GM19452 (cell line): ENCODE measurements around the gene WASHC4.

Experiments used
- ATAC-seq: cut with Tn5 transposase; IDR thresholded peaks from one replicate; pipeline ENCODE4 v1.9.1; 2021; ENCODE audit not compliant: unreplicated experiment

The WASHC4 gene

GRCh38 chr12:105107494-105108371 lies at the start of gene WASHC4:
WASHC4 (plus strand) TSS chr12:105107731; CDS start chr12:105107801, 70 bp downstream.
- ATAC-seq = peak; percentile 84

GRCh38 chr12:105060715-105061378 lies 46.7 kb upstream of the WASHC4 start:
- no peak for ATAC-seq

GRCh38 chr12:105064564-105065178 lies 42.9 kb upstream of the WASHC4 start:
- ATAC-seq = no peak

- ATAC-seq = no peak
Observed at GRCh38 chr12:105067511-105068031, 40.0 kb upstream of the WASHC4 start.

GRCh38 chr12:105069936-105070702 lies 37.4 kb upstream of the WASHC4 start:
- ATAC-seq = no peak

GRCh38 chr12:105071981-105072380 lies 35.5 kb upstream of the WASHC4 start:
- no peak for ATAC-seq

GRCh38 chr12:105072888-105073488 lies 34.5 kb upstream of the WASHC4 start:
- ATAC-seq = no peak

- ATAC-seq = no peak
Observed at GRCh38 chr12:105076098-105076497, 31.4 kb upstream of the WASHC4 start.

GRCh38 chr12:105076913-105077312 lies 30.6 kb upstream of the WASHC4 start:
- no peak for ATAC-seq

GRCh38 chr12:105077435-105077834 lies 30.1 kb upstream of the WASHC4 start:
- ATAC-seq = no peak

GRCh38 chr12:105078712-105079570 lies 28.6 kb upstream of the WASHC4 start:
- no peak for ATAC-seq

GRCh38 chr12:105083031-105083430 lies 24.5 kb upstream of the WASHC4 start:
- ATAC-seq = no peak

- no peak for ATAC-seq
Observed at GRCh38 chr12:105083551-105084105, 23.9 kb upstream of the WASHC4 start.

- ATAC-seq = peak; percentile 87
Observed at GRCh38 chr12:105084251-105085250, 23.0 kb upstream of the WASHC4 start, which contains the start of gene ALDH1L2. ALDH1L2 (minus strand) TSS chr12:105084458; CDS start chr12:105084436, 22 bp downstream.

- ATAC-seq = no peak
Observed at GRCh38 chr12:105085501-105085900, 22.0 kb upstream of the WASHC4 start.

- ATAC-seq = no peak
Observed at GRCh38 chr12:105089817-105090216, 17.7 kb upstream of the WASHC4 start.

GRCh38 chr12:105090361-105090760 lies 17.2 kb upstream of the WASHC4 start:
- no peak for ATAC-seq
